Fibroblast of mammary gland (primary cell): ENCODE results near the gene CD200R1L.

Experiments used
- DNase-seq: peaks from one replicate; pipeline ENCODE4 v3.0.0-alpha.2; 2010; ENCODE audit warnings: low read depth
- H3K4me3 ChIP-seq: 2 replicates; pipeline ENCODE4 v1.5.1; 2011; ENCODE audit warnings: low read depth, mild to moderate bottlenecking, low read length, moderate library complexity; ENCODE audit not compliant: control insufficient read depth
- TF ChIP-seq, protein P1 (sequence below): conservative IDR thresholded peaks from 2 replicates; pipeline ENCODE4 v1.5.1; 2011; ENCODE audit warnings: low read depth, low read length, inconsistent platforms; ENCODE audit not compliant: control insufficient read depth, insufficient read depth

The CD200R1L gene

GRCh38 chr3:112785321-112786001 is 61.2 kb downstream of the CD200R1L start:
- no peak overlapping the region for H3K4me3 ChIP-seq
- TF ChIP-seq, protein P1, sequence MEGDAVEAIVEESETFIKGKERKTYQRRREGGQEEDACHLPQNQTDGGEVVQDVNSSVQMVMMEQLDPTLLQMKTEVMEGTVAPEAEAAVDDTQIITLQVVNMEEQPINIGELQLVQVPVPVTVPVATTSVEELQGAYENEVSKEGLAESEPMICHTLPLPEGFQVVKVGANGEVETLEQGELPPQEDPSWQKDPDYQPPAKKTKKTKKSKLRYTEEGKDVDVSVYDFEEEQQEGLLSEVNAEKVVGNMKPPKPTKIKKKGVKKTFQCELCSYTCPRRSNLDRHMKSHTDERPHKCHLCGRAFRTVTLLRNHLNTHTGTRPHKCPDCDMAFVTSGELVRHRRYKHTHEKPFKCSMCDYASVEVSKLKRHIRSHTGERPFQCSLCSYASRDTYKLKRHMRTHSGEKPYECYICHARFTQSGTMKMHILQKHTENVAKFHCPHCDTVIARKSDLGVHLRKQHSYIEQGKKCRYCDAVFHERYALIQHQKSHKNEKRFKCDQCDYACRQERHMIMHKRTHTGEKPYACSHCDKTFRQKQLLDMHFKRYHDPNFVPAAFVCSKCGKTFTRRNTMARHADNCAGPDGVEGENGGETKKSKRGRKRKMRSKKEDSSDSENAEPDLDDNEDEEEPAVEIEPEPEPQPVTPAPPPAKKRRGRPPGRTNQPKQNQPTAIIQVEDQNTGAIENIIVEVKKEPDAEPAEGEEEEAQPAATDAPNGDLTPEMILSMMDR, result no peak
- no peak for DNase-seq

DNA sequence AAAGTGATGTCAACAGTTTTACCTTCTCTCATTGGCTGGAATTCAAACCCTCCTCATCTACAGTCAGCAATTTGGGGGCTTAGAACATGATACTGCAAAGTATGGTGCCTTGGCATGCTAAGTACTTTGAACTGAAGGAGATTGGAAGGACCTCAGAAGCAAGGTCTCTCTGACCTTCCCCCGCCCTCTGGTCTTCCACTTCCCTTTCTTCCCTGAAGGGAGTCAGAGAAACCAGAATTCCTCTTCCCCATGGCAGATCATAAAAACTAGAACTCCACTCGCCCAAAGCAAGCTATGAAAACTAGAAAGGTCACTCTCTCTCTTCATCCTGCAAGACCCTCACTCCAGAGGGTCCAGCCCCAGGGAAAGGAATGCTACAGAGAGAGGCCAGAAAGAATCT is 64.2 kb downstream of the CD200R1L start:
- no peak for DNase-seq
- no peak overlapping the region for H3K4me3 ChIP-seq
- TF ChIP-seq, protein P1, result no peak

DNA sequence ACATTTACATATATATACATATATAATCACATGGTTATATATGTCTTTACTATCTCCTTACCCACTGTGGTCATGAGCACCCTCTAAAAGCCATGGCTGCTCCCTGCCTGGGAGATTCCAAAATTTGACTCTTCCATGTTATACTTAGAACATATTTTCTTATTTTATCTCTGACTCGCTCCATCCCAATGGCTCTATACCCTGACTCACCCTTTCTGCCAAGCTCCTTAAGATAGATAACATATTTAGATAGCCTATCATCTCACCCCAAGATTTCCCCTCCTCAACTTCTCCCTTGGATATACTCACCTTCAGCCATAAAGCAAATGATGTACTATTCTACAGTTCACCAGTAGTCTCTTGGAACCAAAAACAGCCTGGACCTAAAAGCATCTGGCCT is 65.1 kb downstream of the CD200R1L start:
- TF ChIP-seq, protein P1, result no peak
- no peak overlapping the region for H3K4me3 ChIP-seq
- DNase-seq, result no peak

DNA sequence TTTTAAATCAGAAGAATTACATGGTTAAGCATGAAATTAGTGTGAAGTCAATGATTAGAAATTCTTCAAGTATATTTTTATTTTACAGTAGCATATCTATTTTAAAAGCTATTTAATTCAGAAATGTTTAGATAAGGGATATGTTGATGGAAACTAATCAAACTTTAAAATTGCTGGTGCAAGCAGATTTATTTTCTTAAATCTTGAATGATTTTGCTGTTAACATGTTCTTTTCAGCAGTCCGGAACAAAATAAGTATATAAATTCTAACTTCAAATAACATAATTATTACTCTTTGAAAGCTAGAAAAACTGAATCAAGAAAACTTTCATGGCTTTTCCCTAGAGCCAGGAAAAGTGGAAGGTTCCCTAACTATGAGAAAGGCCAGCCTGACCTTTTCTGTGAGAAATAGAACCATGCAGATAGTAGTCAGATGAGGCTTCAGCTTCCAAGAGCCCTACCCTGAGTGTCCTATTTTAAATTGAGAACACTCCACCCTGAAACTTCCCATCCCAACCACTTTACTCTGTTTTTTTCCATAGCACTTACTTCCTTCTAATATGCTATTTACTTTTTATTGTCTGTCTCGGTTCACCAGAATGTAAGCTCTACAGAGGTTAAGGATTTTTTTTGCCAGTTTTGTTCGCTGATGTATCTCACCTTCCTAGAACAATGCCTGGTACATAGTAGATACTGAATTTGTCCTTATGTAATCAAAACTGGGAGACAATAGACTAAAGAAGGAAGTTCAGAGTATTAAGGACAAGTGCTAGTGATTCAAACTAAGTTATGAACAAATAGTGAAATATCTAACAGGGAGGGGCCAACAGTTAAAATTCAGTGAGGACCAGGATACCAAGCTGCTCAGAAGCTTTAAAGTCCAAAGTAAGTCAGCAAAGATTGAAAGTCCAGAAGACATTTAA is 66.8 kb downstream of the CD200R1L start:
- TF ChIP-seq, protein P1, result no peak
- no peak overlapping the region for H3K4me3 ChIP-seq
- DNase-seq, result no peak

DNA sequence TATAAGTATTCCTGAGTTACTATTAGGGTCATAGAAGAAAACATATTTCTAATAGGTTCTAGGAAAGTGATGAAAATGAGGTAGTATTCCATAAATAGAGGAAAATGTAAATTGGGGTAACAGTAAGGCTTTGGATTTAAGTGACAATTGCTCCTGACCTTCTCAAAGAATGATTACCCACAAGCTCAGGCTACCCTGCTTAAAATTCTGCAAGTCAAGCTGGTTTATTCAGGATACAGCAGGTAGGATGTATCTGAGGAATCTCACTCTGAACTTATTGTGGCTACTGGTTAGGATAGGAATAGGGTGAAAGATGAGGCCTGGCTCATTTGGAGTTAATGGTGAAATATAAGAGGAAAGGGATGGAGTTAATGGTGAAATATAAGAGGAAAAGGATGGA is 67.7 kb downstream of the CD200R1L start:
- TF ChIP-seq, protein P1, result no peak
- DNase-seq, result no peak
- H3K4me3 ChIP-seq, result no peak overlapping the region

GRCh38 chr3:112778353-112778948 is 68.2 kb downstream of the CD200R1L start:
- peak; percentile 86 for DNase-seq
- TF ChIP-seq, protein P1, result no peak
- no peak overlapping the region for H3K4me3 ChIP-seq
